ENCODE measurements around the gene TBC1D5.

TBC1D5 gene

GRCh38 chr3:17201538-17201937 lies 540.9 kb downstream of the TBC1D5 start:
- no peak for TF ChIP-seq CTCF (IDR thresholded peaks at IDR 0.05; ENCODE audit: control insufficient read depth, extremely low read depth, insufficient read depth)
- no peak for DNase-seq (ENCODE audit: low read depth)
- H3K4me3 ChIP-seq (ENCODE audit: low read depth, low read length), result no peak overlapping the region

GRCh38 chr3:17195856-17196604 lies 546.4 kb downstream of the TBC1D5 start:
- peak; percentile 26; the same call in 1 of the 2 replicates for TF ChIP-seq CTCF (IDR thresholded peaks at IDR 0.05; ENCODE audit: control insufficient read depth, extremely low read depth, insufficient read depth)
- H3K4me3 ChIP-seq (ENCODE audit: low read depth, low read length), result no peak overlapping the region
- DNase-seq (ENCODE audit: low read depth), result no peak

GRCh38 chr3:17195192-17195611 lies 547.2 kb downstream of the TBC1D5 start:
- DNase-seq (ENCODE audit: low read depth), result peak; percentile 51
- TF ChIP-seq CTCF (IDR thresholded peaks at IDR 0.05; ENCODE audit: control insufficient read depth, extremely low read depth, insufficient read depth), result no peak
- no peak overlapping the region for H3K4me3 ChIP-seq (ENCODE audit: low read depth, low read length)

GRCh38 chr3:17194116-17194515 lies 548.3 kb downstream of the TBC1D5 start:
- H3K4me3 ChIP-seq (ENCODE audit: low read depth, low read length), result no peak overlapping the region
- no peak for TF ChIP-seq CTCF (IDR thresholded peaks at IDR 0.05; ENCODE audit: control insufficient read depth, extremely low read depth, insufficient read depth)
- no peak for DNase-seq (ENCODE audit: low read depth)

- no peak for TF ChIP-seq CTCF (IDR thresholded peaks at IDR 0.05; ENCODE audit: control insufficient read depth, extremely low read depth, insufficient read depth)
- no peak overlapping the region for H3K4me3 ChIP-seq (ENCODE audit: low read depth, low read length)
- DNase-seq (ENCODE audit: low read depth), result no peak
These were observed 549.4 kb downstream of the TBC1D5 start for GRCh38 chr3:17192995-17193394.

GRCh38 chr3:17190353-17191078 lies 551.9 kb downstream of the TBC1D5 start:
- no peak for TF ChIP-seq CTCF (IDR thresholded peaks at IDR 0.05; ENCODE audit: control insufficient read depth, extremely low read depth, insufficient read depth)
- H3K4me3 ChIP-seq (ENCODE audit: low read depth, low read length), result no peak overlapping the region
- no peak for DNase-seq (ENCODE audit: low read depth)
